DOHH2 (cell line): ENCODE results near the gene FAM76A.

ENCODE experiments used
- CTCF ChIP-seq: fragments of 200-600 bp; sonication (generic); IDR thresholded peaks from one replicate; pipeline ENCODE4 v1.5.1; 2014; ENCODE audit warnings: antibody characterized with exemption, mild to moderate bottlenecking, low read depth, low read length; ENCODE audit not compliant: poor library complexity, severe bottlenecking
- EZH2phosphoT487 ChIP-seq: fragments of 200-600 bp; sonication (generic); IDR thresholded peaks from 2 replicates; pipeline ENCODE4 v1.6.1; 2017; ENCODE audit warnings: borderline replicate concordance, mild to moderate bottlenecking, antibody characterized with exemption, low read length, moderate library complexity, mixed read lengths

GRCh38 chr1:27804791-27805190, 79.0 kb downstream of the FAM76A start:
- TF ChIP-seq CTCF (no peak), EZH2phosphoT487 (no peak)
